Fibroblast of villous mesenchyme (primary cell): ENCODE measurements around the gene RGPD6. TPM values are rescaled to one million over a fixed set of nuclear protein-coding genes. Genes with fewer than 3 reads are reported as not detected.
"Not testable (repeated sequence)": the region's sequence is repeated elsewhere in the genome, so short reads cannot be mapped to it uniquely, and the experiment has no call there.

ENCODE experiments used
- DNase-seq: peaks from one replicate; pipeline ENCODE4 v3.0.0-alpha.2; 2010; ENCODE audit warnings: low read depth
- H3K4me3 ChIP-seq: 2 replicates; pipeline ENCODE4 v1.5.1; 2011; ENCODE audit warnings: low read depth, mild to moderate bottlenecking, low read length
- small RNA-seq: library from RNA; depleted of rRNA; stranded (forward); fragments of <200 nt; gene quantifications from one replicate; pipeline ENCODE3, GENCODE V24; 2012
- total RNA-seq: library from RNA; depleted of rRNA; stranded (reverse); fragments of >200 nt; gene quantifications from 2 replicates; pipeline ENCODE4 v1.2.3, GENCODE V29; 2012

RGPD6 gene
- total RNA-seq, 1 donor: 51.0 TPM

- not testable (repeated sequence) for H3K4me3 ChIP-seq, DNase-seq
These were observed 82.5 kb downstream of the RGPD6 start for GRCh38 chr2:110494488-110494887.

GRCh38 chr2:110488991-110489390 is 88.0 kb downstream of the RGPD6 start:
- DNase-seq, H3K4me3 ChIP-seq: not testable (repeated sequence)

- not testable (repeated sequence) for DNase-seq, H3K4me3 ChIP-seq
These were observed 94.3 kb downstream of the RGPD6 start for GRCh38 chr2:110482697-110483096.

- not testable (repeated sequence) for DNase-seq, H3K4me3 ChIP-seq
These were observed 95.8 kb downstream of the RGPD6 start for GRCh38 chr2:110481200-110481599.

GRCh38 chr2:110480084-110480483 is 96.9 kb downstream of the RGPD6 start:
- DNase-seq, H3K4me3 ChIP-seq: not testable (repeated sequence)

GRCh38 chr2:110477370-110477769 is 99.7 kb downstream of the RGPD6 start:
- H3K4me3 ChIP-seq, DNase-seq: not testable (repeated sequence)

- not testable (repeated sequence) for DNase-seq, H3K4me3 ChIP-seq
These were observed 100.1 kb downstream of the RGPD6 start for GRCh38 chr2:110476952-110477351.

GRCh38 chr2:110475627-110476359 is 101.2 kb downstream of the RGPD6 start:
- DNase-seq, H3K4me3 ChIP-seq: not testable (repeated sequence)

GRCh38 chr2:110474898-110475297 is 102.1 kb downstream of the RGPD6 start:
- not testable (repeated sequence) for DNase-seq, H3K4me3 ChIP-seq

- DNase-seq, H3K4me3 ChIP-seq: not testable (repeated sequence)
These were observed 104.0 kb downstream of the RGPD6 start for GRCh38 chr2:110473059-110473358.

- H3K4me3 ChIP-seq, DNase-seq: not testable (repeated sequence)
These were observed 104.6 kb downstream of the RGPD6 start, which contains the start of gene LIMS4 for GRCh38 chr2:110472171-110473058. LIMS4 (minus strand) TSS chr2:110472816; CDS start chr2:110472778, 38 bp downstream.

GRCh38 chr2:110468921-110469320 is 108.1 kb downstream of the RGPD6 start:
- H3K4me3 ChIP-seq, DNase-seq: not testable (repeated sequence)

GRCh38 chr2:110465312-110465711 is 111.7 kb downstream of the RGPD6 start:
- H3K4me3 ChIP-seq, DNase-seq: not testable (repeated sequence)

Small RNA genes lying within 50 kb of the gene (small RNA-seq; reads per million reads assigned to genes)
- not detected for gene AC108938.1

Other genes starting within 250 kb of the RGPD6 start
- gene LIMS4, start 104.4 kb downstream of the RGPD6 start, total RNA-seq: 27.2 and 37.7 TPM in 2 replicates
- 18.7 and 37.1 TPM in 2 replicates for gene BUB1, start 100.8 kb upstream of the RGPD6 start, total RNA-seq
- gene ACOXL, start 155.4 kb upstream of the RGPD6 start, total RNA-seq: not detected in 2 replicates